ENCODE data around the gene MDH1B. TPM values are rescaled to one million over a fixed set of nuclear protein-coding genes. Genes with fewer than 3 reads are reported as not detected.
A peak's percentile ranks its signal among the peaks of the same experiment; 100 is the strongest.

MDH1B gene
- total and polyA plus RNA-seq, 5 experiments from 2014 or later, result 0.06 to 0.60 (median 0.30) TPM

GRCh38 chr2:206708286-206708685 is 56.8 kb downstream of the MDH1B start:
- POLR2A ChIA-PET, result no interaction called here

GRCh38 chr2:206707164-206707701 is 57.9 kb downstream of the MDH1B start:
- peaks cover under 1 to 7% (median 2%) of the 10 kb centered on the region in 5 donors for H3K27me3 Mint-ChIP-seq
- POLR2A ChIA-PET, result no interaction called here
- no peaks in the 10 kb centered on the region for H3K36me3 Mint-ChIP-seq
- H3K9me3 Mint-ChIP-seq, result no peaks in the 10 kb centered on the region
- no peaks in the 10 kb centered on the region for H3K4me1 Mint-ChIP-seq
- DNase-seq (no peak), ATAC-seq (no peak)
- H3K4me3 Mint-ChIP-seq, result no peak overlapping the region
- no peak overlapping the region for H3K27ac Mint-ChIP-seq

More at GRCh38 chr2:206708286-206708685, 56.8 kb downstream of the MDH1B start:
- H3K27ac Mint-ChIP-seq, result no peak overlapping the region
- no peaks in the 10 kb centered on the region for H3K36me3 Mint-ChIP-seq
- no peak overlapping the region for H3K4me3 Mint-ChIP-seq
- no peak for ATAC-seq
- peaks cover 0 to 2% (median 0%) of the 10 kb centered on the region in 5 donors for H3K27me3 Mint-ChIP-seq
- H3K9me3 Mint-ChIP-seq, result no peaks in the 10 kb centered on the region
- no peak for DNase-seq
- no peaks in the 10 kb centered on the region for H3K4me1 Mint-ChIP-seq

GRCh38 chr2:206701952-206702605 is 63.0 kb downstream of the MDH1B start:
- Mint-ChIP-seq H3K4me3 (no peak overlapping the region), H3K9me3 (no peaks in the 10 kb centered on the region), H3K4me1 (peaks cover 0 to 9% (median 4%) of the 10 kb centered on the region in 4 donors), H3K27me3 (peaks cover 6 to 22% (median 13%) of the 10 kb centered on the region in 5 donors), H3K27ac (no peak overlapping the region), H3K36me3 (no peaks in the 10 kb centered on the region)
- POLR2A ChIA-PET, result no interaction called here
- DNase-seq, result no peak
- no peak for ATAC-seq

GRCh38 chr2:206700156-206700555 is 65.0 kb downstream of the MDH1B start:
- peaks cover 6 to 22% (median 13%) of the 10 kb centered on the region in 5 donors for H3K27me3 Mint-ChIP-seq
- H3K36me3 Mint-ChIP-seq, result no peaks in the 10 kb centered on the region
- no peak overlapping the region for H3K4me3 Mint-ChIP-seq
- POLR2A ChIA-PET, result no interaction called here
- no peaks in the 10 kb centered on the region for H3K9me3 Mint-ChIP-seq
- ATAC-seq (no peak), DNase-seq (no peak)
- peaks cover 0 to 9% (median 4%) of the 10 kb centered on the region in 4 donors for H3K4me1 Mint-ChIP-seq
- H3K27ac Mint-ChIP-seq, result peak overlapping the region in 1 of 10 donors; percentile 33

GRCh38 chr2:206698811-206699210 is 66.3 kb downstream of the MDH1B start:
- no peak overlapping the region for H3K27ac Mint-ChIP-seq
- DNase-seq, result no peak
- H3K9me3 Mint-ChIP-seq, result no peaks in the 10 kb centered on the region
- POLR2A ChIA-PET, result no interaction called here
- peaks cover under 1 to 9% (median 4%) of the 10 kb centered on the region in 4 donors for H3K4me1 Mint-ChIP-seq
- no peaks in the 10 kb centered on the region for H3K36me3 Mint-ChIP-seq
- no peak for ATAC-seq
- peaks cover 6 to 22% (median 13%) of the 10 kb centered on the region in 5 donors for H3K27me3 Mint-ChIP-seq
- H3K4me3 Mint-ChIP-seq, result no peak overlapping the region

- Mint-ChIP-seq H3K36me3 (no peaks in the 10 kb centered on the region), H3K4me3 (no peak overlapping the region), H3K4me1 (peaks cover 2 to 9% (median 4%) of the 10 kb centered on the region in 4 donors), H3K27me3 (peaks cover 3 to 15% (median 9%) of the 10 kb centered on the region in 5 donors), H3K9me3 (no peaks in the 10 kb centered on the region), H3K27ac (no peak overlapping the region)
- no peak for DNase-seq
- ATAC-seq, result no peak
- POLR2A ChIA-PET, result no interaction called here
These were observed 68.2 kb downstream of the MDH1B start for GRCh38 chr2:206696910-206697309.

- POLR2A ChIA-PET, result no interaction called here
- H3K4me1 Mint-ChIP-seq, result peaks cover 0 to 4% (median 3%) of the 10 kb centered on the region in 4 donors
- ATAC-seq (peak in 1 of 2 donors; percentile 63), DNase-seq (peak in 9 of 10 donors; percentile 0 to 67 (median 38))
- peaks cover 0 to 7% (median 0%) of the 10 kb centered on the region in 5 donors for H3K27me3 Mint-ChIP-seq
- no peak overlapping the region for H3K4me3 Mint-ChIP-seq
- no peaks in the 10 kb centered on the region for H3K36me3 Mint-ChIP-seq
- no peak overlapping the region for H3K27ac Mint-ChIP-seq
- no peaks in the 10 kb centered on the region for H3K9me3 Mint-ChIP-seq
These were observed 71.6 kb downstream of the MDH1B start for GRCh38 chr2:206693399-206694137.

- DNase-seq (no peak), ATAC-seq (no peak)
- Mint-ChIP-seq H3K4me3 (no peak overlapping the region), H3K27me3 (peaks cover 0 to 3% (median 0%) of the 10 kb centered on the region in 5 donors), H3K27ac (no peak overlapping the region), H3K36me3 (no peaks in the 10 kb centered on the region), H3K4me1 (peaks cover 0 to 6% (median 4%) of the 10 kb centered on the region in 4 donors), H3K9me3 (no peaks in the 10 kb centered on the region)
- POLR2A ChIA-PET, result no interaction called here
These were observed 72.2 kb downstream of the MDH1B start for GRCh38 chr2:206692971-206693370.

GRCh38 chr2:206688990-206689389 is 76.1 kb downstream of the MDH1B start:
- Mint-ChIP-seq H3K9me3 (no peaks in the 10 kb centered on the region), H3K4me3 (no peak overlapping the region), H3K36me3 (no peaks in the 10 kb centered on the region), H3K27ac (no peak overlapping the region), H3K27me3 (peaks cover 0 to 8% (median 5%) of the 10 kb centered on the region in 5 donors), H3K4me1 (peaks cover 0 to 6% (median 4%) of the 10 kb centered on the region in 4 donors)
- peak in 1 of 10 donors; percentile 3 for DNase-seq
- POLR2A ChIA-PET, result no interaction called here
- no peak for ATAC-seq

- Mint-ChIP-seq H3K9me3 (peaks cover 0 to 2% (median 0%) of the 10 kb centered on the region in 9 donors), H3K27me3 (peaks cover 2 to 12% (median 4%) of the 10 kb centered on the region in 5 donors), H3K27ac (no peak overlapping the region), H3K36me3 (no peaks in the 10 kb centered on the region), H3K4me1 (peaks cover 0 to 6% (median 3%) of the 10 kb centered on the region in 4 donors), H3K4me3 (no peak overlapping the region)
- no peak for DNase-seq
- no peak for ATAC-seq
- POLR2A ChIA-PET, result no interaction called here
These were observed 76.7 kb downstream of the MDH1B start for GRCh38 chr2:206688453-206688852.

Small RNA genes within 50 kb of the gene (microRNA-seq; reads per million reads assigned to microRNA genes)
- gene MIR3130-1 (ENCODE audit: borderline microRNAs expressed), result not detected
- not detected for gene MIR3130-2 (ENCODE audit: borderline microRNAs expressed)

Other genes starting within 250 kb of the MDH1B start
- gene FAM237A, start 122.8 kb downstream of the MDH1B start, total RNA-seq, result not detected
- gene FAM237A, start 122.8 kb downstream of the MDH1B start, polyA plus RNA-seq, result not detected
- gene DYTN, start 46.9 kb downstream of the MDH1B start, total RNA-seq, result not detected
- not detected for gene DYTN, start 46.9 kb downstream of the MDH1B start, polyA plus RNA-seq
- gene FASTKD2, start 278 bp upstream of the MDH1B start, total RNA-seq, result 10 to 100 TPM; 23.7 to 26.8 TPM
- gene FASTKD2, start 278 bp upstream of the MDH1B start, polyA plus RNA-seq, result 10 to 100 TPM; 18.6 to 25.3 (median 25.2) TPM
- gene CPO, start 174.2 kb upstream of the MDH1B start, total RNA-seq, result not detected
- gene CPO, start 174.2 kb upstream of the MDH1B start, polyA plus RNA-seq, result not detected

Measured in naive thymus-derived CD8-positive, alpha-beta T cell (primary cell).